DOHH2 (cell line): ENCODE data around the gene COPS8.

Experiments used
- H3F3A ChIP-seq: fragments of 200-600 bp; sonication (generic), shearing (Covaris generic); 2 replicates; pipeline ENCODE4 v1.6.0; 2016; ENCODE audit warnings: antibody characterized with exemption, mild to moderate bottlenecking; ENCODE audit not compliant: control insufficient read depth, insufficient read depth
- H3K27ac ChIP-seq: fragments of 200-600 bp; sonication (generic); 2 replicates; pipeline ENCODE4 v1.5.1; 2014; ENCODE audit warnings: low read depth, mild to moderate bottlenecking, low read length, moderate library complexity
- H3K27me3 ChIP-seq: fragments of 200-600 bp; sonication (generic); 2 replicates; pipeline ENCODE4 v1.6.1; 2014; ENCODE audit warnings: mild to moderate bottlenecking, low read length, mixed read lengths; ENCODE audit not compliant: control insufficient read depth
- H3K36me3 ChIP-seq: fragments of 200-600 bp; sonication (generic); 2 replicates; pipeline ENCODE4 v1.6.1; 2014; ENCODE audit warnings: mild to moderate bottlenecking, low read length, moderate library complexity, mixed read lengths; ENCODE audit not compliant: control insufficient read depth
- H3K4me1 ChIP-seq: fragments of 200-600 bp; sonication (generic); 2 replicates; pipeline ENCODE4 v1.6.1; 2014; ENCODE audit warnings: mild to moderate bottlenecking, low read length, mixed read lengths; ENCODE audit not compliant: control insufficient read depth
- H3K4me2 ChIP-seq: fragments of 200-600 bp; sonication (generic); 2 replicates; pipeline ENCODE4 v1.6.0; 2014; ENCODE audit warnings: mild to moderate bottlenecking, low read length, moderate library complexity
- H3K4me3 ChIP-seq: fragments of 200-600 bp; sonication (generic); 2 replicates; pipeline ENCODE4 v1.5.1; 2014; ENCODE audit warnings: mild to moderate bottlenecking, low read length, mixed read lengths
- H3K79me2 ChIP-seq: fragments of 200-600 bp; sonication (generic); 2 replicates; pipeline ENCODE4 v1.6.1; 2014; ENCODE audit warnings: mild to moderate bottlenecking, low read length, mixed read lengths; ENCODE audit not compliant: control insufficient read depth
- H3K9me2 ChIP-seq: fragments of 200-600 bp; sonication (generic); replicated peaks from 2 replicates; pipeline ENCODE4 v1.6.1; 2014; ENCODE audit warnings: mild to moderate bottlenecking, low read length, mixed read lengths; ENCODE audit not compliant: control insufficient read depth
- H3K9me3 ChIP-seq: fragments of 200-600 bp; sonication (generic); 2 replicates; pipeline ENCODE4 v1.6.1; 2014; ENCODE audit warnings: antibody characterized with exemption, low read length, mixed read lengths; ENCODE audit not compliant: control insufficient read depth, insufficient read depth
- H4K20me1 ChIP-seq: fragments of 200-600 bp; sonication (generic); 2 replicates; pipeline ENCODE4 v1.6.0; 2014; ENCODE audit warnings: low read depth, mild to moderate bottlenecking, antibody characterized with exemption, low read length, moderate library complexity; ENCODE audit not compliant: control insufficient read depth, insufficient read depth
- CTCF ChIP-seq: fragments of 200-600 bp; sonication (generic); IDR thresholded peaks from one replicate; pipeline ENCODE4 v1.5.1; 2014; ENCODE audit warnings: antibody characterized with exemption, mild to moderate bottlenecking, low read depth, low read length; ENCODE audit not compliant: poor library complexity, severe bottlenecking
- EZH2phosphoT487 ChIP-seq: fragments of 200-600 bp; sonication (generic); IDR thresholded peaks from 2 replicates; pipeline ENCODE4 v1.6.1; 2017; ENCODE audit warnings: borderline replicate concordance, mild to moderate bottlenecking, antibody characterized with exemption, low read length, moderate library complexity, mixed read lengths

Gene COPS8

GRCh38 chr2:237141571-237142051 lies 55.9 kb downstream of the COPS8 start:
- no peak overlapping the region for H3K27ac ChIP-seq
- no peak overlapping the region for H3K4me2 ChIP-seq
- no peaks in the 10 kb centered on the region for H3K9me2 ChIP-seq
- no peaks in the 10 kb centered on the region for H4K20me1 ChIP-seq
- TF ChIP-seq EZH2phosphoT487: no peak
- TF ChIP-seq CTCF: no peak
- H3K4me3 ChIP-seq: no peak overlapping the region
- H3K9me3 ChIP-seq: no peaks in the 10 kb centered on the region; the same call in none of the 2 replicates
- H3K4me1 ChIP-seq: no peaks in the 10 kb centered on the region
- H3K27me3 ChIP-seq: peaks cover 4% of the 10 kb centered on the region; the same call in 1 of the 2 replicates
- H3K79me2 ChIP-seq: no peaks in the 10 kb centered on the region
- H3K36me3 ChIP-seq: no peaks in the 10 kb centered on the region
- no peaks in the 10 kb centered on the region for H3F3A ChIP-seq

DNA sequence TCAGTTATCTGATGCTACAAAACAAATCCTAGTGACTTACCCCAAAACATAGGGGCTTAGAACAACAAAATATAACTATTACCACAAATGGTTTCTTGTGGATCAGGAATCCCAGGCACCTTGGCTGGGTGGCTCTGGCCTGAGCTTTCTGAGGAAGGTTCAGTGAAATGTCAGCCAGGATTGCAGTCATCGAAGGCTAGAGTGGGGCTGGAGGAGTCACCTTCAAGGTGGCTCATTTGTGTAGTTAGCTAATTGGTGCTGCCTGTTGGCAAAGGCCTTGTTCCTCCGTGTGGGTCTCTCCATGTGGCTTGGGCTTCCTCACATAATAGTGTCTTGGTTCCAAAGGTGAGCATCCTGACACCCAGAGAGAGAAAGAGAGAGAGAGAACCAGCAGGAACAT lies 57.4 kb downstream of the COPS8 start:
- H4K20me1 ChIP-seq: no peaks in the 10 kb centered on the region
- H3F3A ChIP-seq: no peaks in the 10 kb centered on the region
- no peak overlapping the region for H3K4me3 ChIP-seq
- no peaks in the 10 kb centered on the region for H3K4me1 ChIP-seq
- H3K9me2 ChIP-seq: no peaks in the 10 kb centered on the region
- H3K36me3 ChIP-seq: no peaks in the 10 kb centered on the region
- H3K4me2 ChIP-seq: no peak overlapping the region
- no peaks in the 10 kb centered on the region for H3K79me2 ChIP-seq
- peaks cover 4% of the 10 kb centered on the region for H3K9me3 ChIP-seq
- no peak for TF ChIP-seq CTCF
- TF ChIP-seq EZH2phosphoT487: no peak
- no peak overlapping the region for H3K27ac ChIP-seq
- peaks cover 4% of the 10 kb centered on the region; the same call in 1 of the 2 replicates for H3K27me3 ChIP-seq

GRCh38 chr2:237143676-237144440 lies 58.2 kb downstream of the COPS8 start:
- Histone ChIP-seq H3K27ac (no peak overlapping the region), H3K9me2 (no peaks in the 10 kb centered on the region), H3K4me3 (no peak overlapping the region), H3K36me3 (no peaks in the 10 kb centered on the region), H3F3A (no peaks in the 10 kb centered on the region), H3K4me2 (no peak overlapping the region), H4K20me1 (no peaks in the 10 kb centered on the region), H3K79me2 (no peaks in the 10 kb centered on the region), H3K4me1 (no peaks in the 10 kb centered on the region), H3K27me3 (peaks cover 4% of the 10 kb centered on the region; the same call in 1 of the 2 replicates), H3K9me3 (peaks cover 4% of the 10 kb centered on the region)
- TF ChIP-seq CTCF (no peak), EZH2phosphoT487 (no peak)
